Right cardiac atrium (tissue), 5 donors: ENCODE data around the gene CCDC183. TPM values are rescaled to one million over a fixed set of nuclear protein-coding genes. Genes with fewer than 3 reads are reported as not detected.
"Not testable (repeated sequence)": the region's sequence is repeated elsewhere in the genome, so short reads cannot be mapped to it uniquely, and the experiment has no call there.

Experiments
- ATAC-seq, 2 donors: fragments of 200-7000 bp; cut with Tn5 transposase; one replicate each; pipeline versions ENCODE4 v1.8.0 to v1.9.1; 2020; ENCODE audit warnings: moderate library complexity in 2 of 2, mild to moderate bottlenecking in 1 of 2
- DNase-seq, 3 donors: peaks; one replicate each; pipeline ENCODE4 v3.0.0-alpha.2; 2020
- H3K27ac ChIP-seq: one replicate; pipeline ENCODE4 v1.5.1; 2013; ENCODE audit warnings: mild to moderate bottlenecking, low read length, control low read depth, moderate library complexity
- H3K27me3 ChIP-seq: one replicate; pipeline ENCODE4 v1.6.1; 2013; ENCODE audit not compliant: control insufficient read depth, insufficient read depth
- H3K4me1 ChIP-seq: one replicate; pipeline ENCODE4 v1.6.1; 2013; ENCODE audit warnings: low read length; ENCODE audit not compliant: control insufficient read depth, insufficient read depth
- H3K4me3 ChIP-seq: one replicate; pipeline ENCODE4 v1.5.1; 2013; ENCODE audit warnings: low read length, control low read depth
- H3K9me3 ChIP-seq: one replicate; pipeline ENCODE4 v1.6.1; 2013; ENCODE audit warnings: low read length; ENCODE audit not compliant: control insufficient read depth
- WGBS: extraction: QIAGEN DNeasy Blood & Tissue Kit; methylation state at CpG from one replicate; pipeline ENCODE4 v1.1.7; 2013; 5-methylcytosine and 5-hydroxymethylcytosine counted together
- intact Hi-C, 4 donors: fragments of 100-400 bp; cut with DNase I; formaldehyde crosslinking; loops; one replicate each; pipeline versions ENCODE4 v1.11.0 to v1.14.0; 2022 to 2023
- polyA plus RNA-seq: library from polyadenylated mRNA; stranded (reverse); fragments of 200-250 nt; gene quantifications from one replicate; pipeline ENCODE4 v1.2.3, GENCODE V29; 2013
- total RNA-seq, 4 donors: library from RNA; stranded (reverse); fragmentation: NEBNext Ultra II Directional; extraction: Animal tissue kit (Norgen Biotek cat#: 25700); gene quantifications; one replicate each; pipeline ENCODE4 v1.2.1, GENCODE V29; 2021
- donor health status: healthy with polysubstance abuse.
- donor health status: DM: no; HTN: yes; CAD: no.
- donor health status: DM: no; HTN: no; CAD: no.
- donor health status: DM: no; HTN: yes; CAD: no; lungs with severe emphysema.
- donor health status: DM: yes; HTN: yes; CAD: no.

The CCDC183 gene
- total and polyA plus RNA-seq, 5 donors = 2.0 to 5.0 (median 2.9) TPM

- WGBS = 80% methylated on average over 24 of the region's 24 CpGs
- DNase-seq = peak in 1 of 3 donors; percentile 56
- H3K27ac ChIP-seq = no peak overlapping the region
These were observed 41.4 kb upstream of the CCDC183 start for GRCh38 chr9:136754626-136755301.

GRCh38 chr9:136755302-136756133, 40.6 kb upstream of the CCDC183 start:
- H3K4me1 ChIP-seq, intact Hi-C loops, ATAC-seq: not testable (repeated sequence)

More at GRCh38 chr9:136754626-136755301, 41.4 kb upstream of the CCDC183 start:
- Histone ChIP-seq H3K4me3 (no peak overlapping the region), H3K27me3 (no peaks in the 10 kb centered on the region), H3K9me3 (no peaks in the 10 kb centered on the region), H3K4me1 (no peaks in the 10 kb centered on the region)
- intact Hi-C loops = no loop called here
- no peak for ATAC-seq

GRCh38 chr9:136756134-136756438, 40.1 kb upstream of the CCDC183 start:
- Histone ChIP-seq H3K4me1 (no peaks in the 10 kb centered on the region), H3K9me3 (no peaks in the 10 kb centered on the region), H3K27ac (no peak overlapping the region), H3K4me3 (no peak overlapping the region), H3K27me3 (no peaks in the 10 kb centered on the region)
- DNase-seq (no peak), ATAC-seq (no peak)
- intact Hi-C loops = no loop called here
- WGBS = 98% methylated on average over 4 of the region's 4 CpGs

More at GRCh38 chr9:136755302-136756133, 40.6 kb upstream of the CCDC183 start:
- not testable (repeated sequence) for H3K27me3 ChIP-seq, H3K9me3 ChIP-seq, H3K4me3 ChIP-seq, H3K27ac ChIP-seq
- WGBS = 93% methylated on average over 22 of the region's 22 CpGs
- peak in 1 of 3 donors; percentile 11 for DNase-seq

GRCh38 chr9:136756836-136757235, 39.3 kb upstream of the CCDC183 start:
- Histone ChIP-seq H3K9me3 (no peaks in the 10 kb centered on the region), H3K4me3 (no peak overlapping the region), H3K27me3 (no peaks in the 10 kb centered on the region), H3K27ac (no peak overlapping the region), H3K4me1 (no peaks in the 10 kb centered on the region)
- DNase-seq (peak in 1 of 3 donors; percentile 58), ATAC-seq (no peak)
- WGBS = 95% methylated on average over 18 of the region's 18 CpGs
- intact Hi-C loops = no loop called here

GRCh38 chr9:136757328-136757727, 38.8 kb upstream of the CCDC183 start:
- intact Hi-C loops = no loop called here
- Histone ChIP-seq H3K4me3 (no peak overlapping the region), H3K4me1 (no peaks in the 10 kb centered on the region), H3K27ac (no peak overlapping the region), H3K27me3 (no peaks in the 10 kb centered on the region), H3K9me3 (no peaks in the 10 kb centered on the region)
- DNase-seq (peak in 1 of 3 donors; percentile 48), ATAC-seq (no peak)
- 93% methylated on average over 20 of the region's 20 CpGs for WGBS

GRCh38 chr9:136757751-136758140, 38.4 kb upstream of the CCDC183 start:
- Histone ChIP-seq H3K9me3 (no peaks in the 10 kb centered on the region), H3K27ac (no peak overlapping the region), H3K27me3 (no peaks in the 10 kb centered on the region), H3K4me3 (no peak overlapping the region), H3K4me1 (no peaks in the 10 kb centered on the region)
- ATAC-seq (no peak), DNase-seq (peak in 1 of 3 donors; percentile 49)
- intact Hi-C loops = no loop called here
- WGBS = 85% methylated on average over 20 of the region's 20 CpGs

GRCh38 chr9:136759001-136759400, 37.1 kb upstream of the CCDC183 start:
- Histone ChIP-seq H3K9me3 (no peaks in the 10 kb centered on the region), H3K4me1 (no peaks in the 10 kb centered on the region), H3K27me3 (no peaks in the 10 kb centered on the region), H3K4me3 (no peak overlapping the region), H3K27ac (no peak overlapping the region)
- no peak for ATAC-seq
- WGBS = 80% methylated on average over 9 of the region's 9 CpGs
- intact Hi-C loops = no loop called here
- DNase-seq = peak in 1 of 3 donors; percentile 21

GRCh38 chr9:136759436-136760325, 36.5 kb upstream of the CCDC183 start:
- DNase-seq (peak in 1 of 3 donors; percentile 49), ATAC-seq (no peak)
- intact Hi-C loops = no loop called here
- H3K4me3 ChIP-seq = no peak overlapping the region
- no peaks in the 10 kb centered on the region for H3K4me1 ChIP-seq
- no peak overlapping the region for H3K27ac ChIP-seq
- no peaks in the 10 kb centered on the region for H3K9me3 ChIP-seq
- 86% methylated on average over 27 of the region's 27 CpGs for WGBS
- H3K27me3 ChIP-seq = no peaks in the 10 kb centered on the region

- peak in 1 of 3 donors; percentile 70 for DNase-seq
- no peaks in the 10 kb centered on the region for H3K27me3 ChIP-seq
- WGBS = 58% methylated on average over 25 of the region's 25 CpGs
- no peaks in the 10 kb centered on the region for H3K4me1 ChIP-seq
- no peak overlapping the region for H3K4me3 ChIP-seq
- intact Hi-C loops = no loop called here
- H3K9me3 ChIP-seq = no peaks in the 10 kb centered on the region
- ATAC-seq = no peak
- H3K27ac ChIP-seq = no peak overlapping the region
These were observed 35.7 kb upstream of the CCDC183 start for GRCh38 chr9:136760424-136760823.

GRCh38 chr9:136760834-136761544, 35.1 kb upstream of the CCDC183 start:
- H3K27me3 ChIP-seq, H3K4me3 ChIP-seq, H3K9me3 ChIP-seq, intact Hi-C loops, H3K27ac ChIP-seq, H3K4me1 ChIP-seq: not testable (repeated sequence)
- DNase-seq (peak; percentile 59 to 83 (median 73)), ATAC-seq (peak in 1 of 2 donors; percentile 12)
- 41% methylated on average over 22 of the region's 22 CpGs for WGBS
